GM18507 (cell line): Measurements from ENCODE around the gene NAALADL1.

Experiments
- DNase-seq: peaks from one replicate; pipeline ENCODE4 v3.0.0; 2011; ENCODE audit warnings: low read depth; ENCODE audit not compliant: insufficient read length; ENCODE audit errors: extremely low spot score
- FAIRE-seq: peaks from 2 replicates; lab custom pipeline; 2011; peaks lifted over from hg19 to GRCh38; lab: Jason Lieb, UNC

NAALADL1 gene

GRCh38 chr11:65083834-65084597, 25.7 kb upstream of the NAALADL1 start, which contains the start of the genes CDCA5 and ZFPL1:
Gene CDCA5 (minus strand): TSS chr11:65084040. CDS start chr11:65083978, 62 bp downstream.
Gene ZFPL1 (plus strand): TSS chr11:65084222. CDS start chr11:65084699, 477 bp downstream.
- peak; percentile 98 for DNase-seq
- peak; percentile 95 for FAIRE-seq

- DNase-seq: no peak
- FAIRE-seq: no peak
These were observed 24.9 kb upstream of the NAALADL1 start for GRCh38 chr11:65083134-65083833.

- DNase-seq (no peak), FAIRE-seq (no peak)
These were observed 20.5 kb upstream of the NAALADL1 start for GRCh38 chr11:65078786-65079342.

GRCh38 chr11:65078151-65078550, 19.8 kb upstream of the NAALADL1 start:
- FAIRE-seq: peak; percentile 51
- DNase-seq: no peak

GRCh38 chr11:65077451-65077850, 19.1 kb upstream of the NAALADL1 start:
- no peak for FAIRE-seq

DNA sequence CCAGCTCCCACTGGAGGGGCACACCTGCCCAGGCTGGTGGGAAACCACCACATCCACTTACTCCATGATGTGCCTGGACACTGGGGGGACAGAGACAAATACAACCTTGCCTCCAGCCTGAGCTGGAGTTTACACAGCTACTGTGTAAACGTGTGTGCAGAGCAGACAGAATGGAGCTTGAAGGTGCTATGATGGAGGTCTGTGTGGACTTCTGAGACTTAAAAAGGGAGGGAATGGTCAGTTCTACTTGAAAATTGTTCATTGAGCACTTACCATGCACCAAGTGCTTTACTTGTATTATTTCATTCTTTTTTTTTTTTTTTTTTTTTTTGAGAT, 14.2 kb upstream of the NAALADL1 start:
- DNase-seq: no peak
- FAIRE-seq: no peak

More at GRCh38 chr11:65077451-65077850, 19.1 kb upstream of the NAALADL1 start:
- no peak for DNase-seq

GRCh38 chr11:65071907-65072630, 13.7 kb upstream of the NAALADL1 start:
- DNase-seq: no peak
- FAIRE-seq: peak; percentile 5

GRCh38 chr11:65069217-65069616, 10.9 kb upstream of the NAALADL1 start:
- FAIRE-seq: no peak

GRCh38 chr11:65067446-65067845, 9.1 kb upstream of the NAALADL1 start:
- FAIRE-seq: no peak
- DNase-seq: no peak

More at GRCh38 chr11:65069217-65069616, 10.9 kb upstream of the NAALADL1 start:
- DNase-seq: no peak

DNA sequence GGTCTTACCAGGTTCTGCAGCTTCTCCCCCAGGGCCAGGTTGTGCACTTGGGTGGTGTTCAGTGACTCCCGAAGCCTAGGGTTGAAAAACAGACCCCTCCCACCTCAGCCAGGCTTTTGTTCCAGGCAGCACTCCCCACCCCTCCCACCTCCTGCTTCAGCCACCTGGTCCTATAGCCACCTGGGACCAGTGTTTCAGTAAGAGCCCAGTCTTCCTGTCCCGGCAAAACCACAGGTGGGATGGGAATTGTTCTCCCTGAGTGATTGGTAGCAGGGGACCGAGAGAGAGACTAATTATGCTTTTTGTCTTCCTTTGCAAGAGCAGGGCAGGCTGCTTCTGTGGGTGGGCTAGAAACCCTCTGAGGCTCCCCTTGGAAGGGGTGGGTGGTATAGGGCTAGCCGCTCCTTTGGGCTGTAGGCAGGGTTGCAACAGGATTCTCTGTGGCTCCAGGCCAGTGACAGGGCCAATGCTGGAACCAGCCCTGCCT, 8.5 kb upstream of the NAALADL1 start:
- no peak for DNase-seq
- FAIRE-seq: no peak

DNA sequence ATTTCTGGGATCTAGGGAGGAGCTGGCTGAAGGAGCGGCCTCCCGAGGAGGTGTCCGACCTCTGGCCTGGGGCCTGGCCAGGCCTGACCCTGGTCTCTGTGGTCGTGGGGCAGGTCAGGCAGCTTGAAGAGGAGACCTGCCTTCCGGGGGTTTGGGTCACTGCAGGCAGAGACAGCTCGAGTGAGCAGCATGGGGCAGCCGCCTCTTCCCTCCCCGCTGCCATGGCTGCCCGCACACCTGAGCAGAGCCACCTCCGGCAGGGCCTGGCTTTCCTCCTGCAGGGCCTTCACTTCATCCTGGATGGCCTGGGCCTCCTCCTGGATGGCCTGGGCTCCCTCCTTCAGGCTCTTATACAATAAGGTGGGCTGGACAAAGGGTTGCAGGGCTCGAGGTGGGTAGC, 8.0 kb upstream of the NAALADL1 start:
- FAIRE-seq: no peak

DNA sequence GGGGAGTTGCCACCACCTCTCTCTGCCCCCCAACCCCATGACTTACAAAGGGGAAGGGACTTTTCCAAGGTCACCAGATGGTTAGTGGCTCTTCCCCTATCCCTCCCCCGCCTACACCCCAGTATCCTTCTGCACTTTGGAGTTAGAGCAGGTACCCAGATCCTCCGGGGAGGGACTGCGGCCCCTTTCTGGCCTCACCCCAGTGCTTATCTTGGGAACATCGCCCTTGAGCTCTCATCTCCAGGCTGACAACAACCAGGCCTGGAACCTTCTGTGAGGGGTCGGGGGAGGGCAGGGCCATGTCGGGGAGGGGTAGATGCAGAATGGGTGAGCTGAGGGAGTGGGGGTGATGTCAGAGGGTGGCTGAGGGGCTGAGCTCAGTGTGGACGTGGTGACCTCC, 7.5 kb upstream of the NAALADL1 start:
- FAIRE-seq (no peak), DNase-seq (no peak)

More for the DNA sequence above, 8.0 kb upstream of the NAALADL1 start:
- DNase-seq: no peak

DNA sequence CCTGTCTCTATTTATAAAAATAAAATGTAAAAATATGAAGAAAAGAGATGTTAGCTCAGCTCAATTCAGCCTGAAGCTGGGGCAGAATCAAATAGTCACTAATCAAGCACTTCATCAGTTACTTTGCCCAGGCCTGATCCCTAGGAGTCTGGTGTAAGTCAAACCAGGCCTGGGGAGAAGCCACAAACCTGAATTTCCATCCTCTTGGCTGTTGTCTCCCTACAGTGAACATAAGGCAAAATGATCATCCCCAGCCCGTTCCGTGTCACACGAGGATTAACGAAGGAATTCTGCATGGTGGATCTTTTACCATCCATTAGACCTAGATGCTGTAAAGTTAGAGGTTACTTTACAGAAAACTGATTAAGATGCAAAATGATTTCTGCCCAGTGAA, 6.5 kb upstream of the NAALADL1 start:
- DNase-seq (no peak), FAIRE-seq (no peak)

DNA sequence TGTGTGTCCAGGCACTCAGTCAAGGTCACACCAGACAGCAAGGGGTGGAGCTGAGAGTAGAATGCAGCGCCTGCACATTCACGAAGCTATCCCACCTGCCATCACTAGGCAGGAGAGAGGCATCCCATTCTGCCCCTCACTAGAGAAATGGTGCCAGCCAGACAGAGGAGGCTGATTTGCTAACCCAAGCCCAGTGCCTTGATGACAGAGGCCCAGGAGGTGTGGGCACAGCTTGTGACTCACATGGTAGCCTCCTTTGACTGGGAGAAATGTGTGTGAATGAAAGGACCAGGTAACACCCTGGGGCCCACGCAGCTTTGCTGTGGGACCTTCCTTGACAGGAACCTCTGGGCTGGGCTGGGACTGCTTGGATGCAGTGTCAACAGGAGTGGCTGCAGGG, 5.2 kb upstream of the NAALADL1 start:
- DNase-seq (no peak), FAIRE-seq (no peak)

DNA sequence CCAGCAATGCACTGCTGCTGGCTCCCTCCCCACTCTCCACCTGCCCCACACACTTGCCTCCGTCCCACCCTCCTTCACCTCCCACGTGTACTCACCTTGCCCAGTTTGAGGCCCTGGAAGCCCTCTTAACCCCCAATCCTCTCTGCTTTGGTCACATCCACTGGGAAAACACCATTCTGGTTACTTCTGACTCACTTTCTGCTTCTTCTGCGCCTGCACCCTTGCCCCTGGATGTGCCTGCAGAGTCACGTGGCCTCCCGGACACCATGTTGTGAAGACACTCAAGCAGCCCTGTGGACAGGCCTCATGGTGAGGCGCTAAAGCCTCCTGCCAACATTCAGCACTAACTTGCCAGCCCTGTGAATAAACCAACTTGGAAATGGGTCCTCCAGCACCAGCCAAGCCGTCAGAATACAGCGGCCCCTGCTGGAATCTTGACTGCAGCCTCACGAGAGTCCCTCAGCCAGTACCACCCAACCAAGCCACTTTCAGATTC, 2.6 kb upstream of the NAALADL1 start:
- FAIRE-seq: no peak
- no peak for DNase-seq

DNA sequence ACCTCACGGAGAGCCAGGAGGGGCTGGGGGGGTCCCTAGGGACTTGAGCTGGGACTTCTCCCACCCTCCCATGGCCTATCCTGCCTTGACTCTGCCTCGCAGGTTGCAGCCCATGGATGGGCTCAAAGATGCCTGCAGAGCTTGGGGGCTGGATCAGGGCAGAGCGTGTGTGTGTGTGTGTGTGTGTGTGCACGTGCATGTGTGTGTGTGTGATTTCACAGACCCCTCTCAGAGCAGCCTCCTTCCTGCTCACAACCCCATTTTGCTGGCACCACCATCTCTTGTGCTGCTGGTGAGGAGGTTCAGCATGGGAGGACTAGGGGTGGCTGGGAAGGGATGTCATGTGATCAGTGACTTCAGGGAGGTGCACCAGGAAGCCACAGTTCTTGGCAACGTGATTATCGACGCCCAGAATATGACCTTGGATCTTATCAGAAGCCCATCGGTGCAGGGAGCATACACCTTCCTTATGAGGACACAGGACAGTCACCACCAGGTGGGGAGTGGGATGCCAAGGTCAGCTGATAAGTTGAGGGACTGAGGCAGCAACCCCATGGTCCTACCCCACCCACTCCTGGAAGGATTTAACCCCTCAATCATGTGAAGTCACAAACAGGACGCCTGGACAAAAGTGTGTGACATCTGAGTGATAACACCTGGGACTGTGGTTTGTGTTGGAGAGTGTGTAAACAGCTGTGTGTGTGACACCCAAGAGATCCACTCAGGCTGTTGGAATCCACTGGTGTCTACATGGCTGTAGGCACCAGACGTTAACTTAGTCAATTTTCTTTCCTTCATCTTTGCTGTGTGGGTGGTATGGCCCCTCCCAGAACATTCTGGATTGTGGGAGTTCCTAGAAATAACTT, 1.8 kb upstream of the NAALADL1 start:
- FAIRE-seq (no peak), DNase-seq (no peak)

- FAIRE-seq (no peak), DNase-seq (no peak)
These were observed 1.2 kb upstream of the NAALADL1 start for GRCh38 chr11:65059523-65059922.

- DNase-seq: no peak
- no peak for FAIRE-seq
These were observed 341 bp downstream of the NAALADL1 start for GRCh38 chr11:65058012-65058411.

- DNase-seq: no peak
These were observed 827 bp downstream of the NAALADL1 start for GRCh38 chr11:65057526-65057925.

More at GRCh38 chr11:65057526-65057925, 827 bp downstream of the NAALADL1 start:
- FAIRE-seq: no peak
